SW 1271 (cell line): Measurements from ENCODE around the gene RFPL3.
"Not testable (repeated sequence)": the region's sequence is repeated elsewhere in the genome, so short reads cannot be mapped to it uniquely, and the experiment has no call there.

Source experiments
- DNase-seq, 2 experiments: peaks; one replicate each; lab custom pipeline; 2025; lab: John Stamatoyannopoulos, UW

The RFPL3 gene

DNA sequence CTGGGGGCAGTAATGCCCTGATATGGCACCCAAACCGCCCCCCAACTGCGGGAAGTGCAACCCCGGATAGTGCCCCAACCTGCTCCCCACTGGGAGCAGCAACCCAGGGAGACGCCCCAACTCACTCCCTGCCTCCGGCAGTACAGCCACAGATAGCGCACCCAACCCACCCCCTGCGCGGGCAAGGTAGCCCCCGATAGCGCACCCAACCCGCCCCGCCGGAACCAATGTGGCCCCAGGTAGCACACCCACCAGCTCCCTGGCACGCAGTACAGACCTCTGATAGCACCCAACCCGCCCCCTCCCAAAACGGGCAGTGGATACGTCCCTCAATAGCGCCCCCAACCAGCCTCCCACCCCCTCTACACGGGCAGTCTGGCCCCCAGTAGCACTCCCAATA, 3.8 kb upstream of the RFPL3 start:
- DNase-seq = no peak

GRCh38 chr22:32354360-32355351, 3.0 kb upstream of the RFPL3 start:
- DNase-seq = peak in 1 of 2 experiments; percentile 9

- DNase-seq = peak in 1 of 2 experiments; percentile 7
Measured at GRCh38 chr22:32355760-32356159, 1.9 kb upstream of the RFPL3 start.

DNA sequence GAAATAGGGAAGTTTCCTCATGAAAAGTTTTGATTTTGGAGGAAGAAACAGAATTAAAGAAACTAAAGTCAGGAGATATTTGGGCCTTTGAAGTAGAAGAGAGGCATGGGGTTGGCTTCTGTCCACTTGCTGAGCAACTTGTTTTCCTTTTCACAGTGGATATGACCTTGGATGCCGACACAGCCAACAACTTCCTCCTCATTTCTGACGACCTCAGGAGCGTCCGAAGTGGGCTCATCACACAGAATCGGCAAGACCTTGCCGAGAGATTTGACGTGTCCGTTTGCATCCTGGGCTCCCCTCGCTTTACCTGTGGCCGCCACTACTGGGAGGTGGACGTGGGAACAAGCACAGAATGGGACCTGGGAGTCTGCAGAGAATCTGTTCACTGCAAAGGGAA, 2.4 kb downstream of the RFPL3 start:
- not testable (repeated sequence) for DNase-seq

GRCh38 chr22:32361257-32361656, 3.6 kb downstream of the RFPL3 start:
- no peak for DNase-seq

DNA sequence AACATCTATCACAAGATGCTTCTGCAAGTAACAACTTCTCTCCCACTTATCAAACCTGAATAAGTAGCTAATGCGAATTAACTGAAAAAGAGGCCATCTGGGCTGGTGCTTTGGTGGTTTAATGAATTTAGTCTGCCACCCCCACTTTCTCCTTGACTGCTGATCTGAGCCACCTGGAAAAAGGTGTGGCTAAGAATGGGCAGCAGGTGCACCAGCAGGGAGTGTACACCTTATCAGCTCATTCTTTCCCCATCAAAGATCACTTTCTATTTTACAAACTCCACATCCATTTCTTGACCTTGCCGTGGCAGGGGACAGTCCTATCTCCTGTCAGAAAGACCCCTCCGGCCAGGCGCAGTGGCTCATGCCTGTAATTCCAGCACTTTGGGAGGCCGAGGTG, 6.5 kb downstream of the RFPL3 start:
- no peak for DNase-seq

- no peak for DNase-seq
Measured at GRCh38 chr22:32375678-32376450, 18.2 kb downstream of the RFPL3 start.

DNA sequence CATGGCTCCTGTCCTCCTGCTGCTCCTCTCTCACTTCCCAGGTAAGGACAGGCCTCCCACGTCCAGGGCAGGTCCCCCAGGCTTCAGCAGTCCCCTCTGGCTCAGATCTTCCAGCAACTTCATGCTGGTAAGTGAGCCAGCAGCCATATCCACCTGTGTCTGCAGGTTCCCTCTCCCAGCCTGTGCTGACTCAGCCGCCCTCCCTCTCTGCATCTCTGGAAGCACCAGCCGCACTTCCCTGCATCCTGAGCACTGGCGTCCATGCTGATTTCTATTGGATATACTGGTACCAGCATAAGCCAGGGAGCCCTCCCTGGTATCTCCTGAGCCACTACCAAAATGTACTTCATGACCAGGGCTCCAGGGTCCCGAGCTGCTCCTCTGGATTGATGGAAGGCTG, 19.0 kb downstream of the RFPL3 start:
- no peak for DNase-seq

DNA sequence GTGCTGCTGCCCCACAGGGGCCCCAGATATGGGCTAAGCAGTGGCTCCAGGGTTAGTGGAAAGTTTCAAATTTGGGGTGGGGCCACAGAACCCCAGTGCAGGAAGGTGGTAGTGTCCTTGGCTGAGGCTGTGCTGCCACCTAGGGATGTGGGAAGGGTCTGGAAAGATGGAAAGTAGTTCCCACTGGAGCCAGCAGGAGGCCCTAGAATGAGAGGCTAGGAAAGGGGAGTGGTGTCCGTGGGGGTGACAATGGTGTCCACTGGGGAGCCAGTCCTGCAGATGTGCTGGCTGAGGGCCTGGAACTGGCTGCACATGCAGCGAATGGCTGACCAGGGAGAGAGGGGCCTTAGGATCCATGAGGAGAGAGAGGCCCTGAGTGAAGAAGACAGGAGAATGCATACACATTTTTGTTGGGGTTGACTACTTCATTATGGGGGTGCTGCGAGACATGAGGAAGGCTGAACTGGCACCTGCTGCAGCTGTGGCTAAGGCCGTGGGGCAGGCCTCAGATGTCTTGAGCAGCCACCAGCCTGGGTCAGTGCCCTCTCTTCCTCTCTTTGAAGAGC, 21.1 kb downstream of the RFPL3 start:
- DNase-seq = peak in 1 of 2 experiments; percentile 28

- DNase-seq = no peak
Measured at GRCh38 chr22:32380991-32381390, 23.3 kb downstream of the RFPL3 start.

GRCh38 chr22:32385681-32386080, 28.0 kb downstream of the RFPL3 start:
- no peak for DNase-seq

DNA sequence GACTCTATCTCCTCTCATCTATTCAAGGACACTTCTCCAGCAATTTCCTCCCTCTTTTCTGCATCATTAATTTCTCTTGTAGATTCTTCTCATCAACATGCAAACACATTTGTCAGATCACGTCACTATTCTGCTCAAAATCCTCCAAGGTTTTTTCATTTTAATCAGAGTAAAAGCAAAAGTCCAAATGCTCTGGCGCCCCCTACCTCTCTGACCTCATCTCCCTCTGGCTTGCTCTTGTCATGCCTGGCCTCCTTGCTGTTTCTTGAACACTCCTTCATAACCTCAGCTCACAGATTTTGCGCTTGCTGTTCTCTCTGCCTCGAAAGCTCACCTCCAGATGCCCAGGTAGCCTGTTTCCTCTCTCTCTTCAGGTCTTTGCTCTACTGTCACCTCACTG, 32.0 kb downstream of the RFPL3 start:
- DNase-seq = peak in 1 of 2 experiments; percentile 12

DNA sequence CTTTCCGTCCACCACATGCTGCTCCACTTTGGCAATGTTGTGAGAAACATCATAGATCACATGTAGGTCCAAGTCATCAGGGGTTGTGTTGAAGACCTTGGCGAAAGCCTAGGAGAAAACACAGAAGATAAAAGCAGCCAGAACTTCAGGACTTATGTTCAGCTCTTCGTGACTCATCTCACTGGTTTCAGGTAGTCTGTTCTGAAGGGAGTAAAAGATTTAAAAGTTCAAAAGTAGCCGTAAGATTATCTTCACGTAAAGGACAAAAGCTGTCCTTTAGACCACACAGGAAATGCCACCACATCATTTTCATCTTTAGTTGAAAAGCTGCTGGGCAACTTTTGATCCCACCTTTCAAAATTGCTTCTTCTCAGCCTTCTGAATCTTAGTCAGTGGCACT, 37.4 kb downstream of the RFPL3 start:
- no peak for DNase-seq

- DNase-seq = no peak
Measured at GRCh38 chr22:32396255-32396654, 38.6 kb downstream of the RFPL3 start.

GRCh38 chr22:32396746-32397145, 39.1 kb downstream of the RFPL3 start:
- no peak for DNase-seq

GRCh38 chr22:32401486-32401885, 43.8 kb downstream of the RFPL3 start:
- no peak for DNase-seq

GRCh38 chr22:32404021-32404420, 46.4 kb downstream of the RFPL3 start:
- no peak for DNase-seq

DNA sequence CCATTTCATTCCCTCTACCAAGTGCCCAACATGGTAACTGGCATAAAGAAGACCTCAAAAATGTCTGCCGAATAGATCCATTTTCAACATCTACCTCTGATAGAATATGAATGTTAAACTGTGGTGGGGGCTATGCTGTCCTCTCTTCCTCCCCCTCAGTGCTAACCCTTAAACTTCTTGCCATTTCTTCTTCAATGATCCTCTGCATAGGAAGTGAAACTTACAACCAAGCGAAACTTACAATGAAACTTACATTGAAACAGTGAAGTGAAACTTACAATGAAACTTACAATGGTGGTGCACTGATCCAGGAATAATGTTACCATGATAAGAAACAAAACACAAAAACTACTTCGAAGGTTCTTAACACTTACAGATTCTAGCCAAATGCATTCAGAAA, 49.6 kb downstream of the RFPL3 start:
- no peak for DNase-seq

DNA sequence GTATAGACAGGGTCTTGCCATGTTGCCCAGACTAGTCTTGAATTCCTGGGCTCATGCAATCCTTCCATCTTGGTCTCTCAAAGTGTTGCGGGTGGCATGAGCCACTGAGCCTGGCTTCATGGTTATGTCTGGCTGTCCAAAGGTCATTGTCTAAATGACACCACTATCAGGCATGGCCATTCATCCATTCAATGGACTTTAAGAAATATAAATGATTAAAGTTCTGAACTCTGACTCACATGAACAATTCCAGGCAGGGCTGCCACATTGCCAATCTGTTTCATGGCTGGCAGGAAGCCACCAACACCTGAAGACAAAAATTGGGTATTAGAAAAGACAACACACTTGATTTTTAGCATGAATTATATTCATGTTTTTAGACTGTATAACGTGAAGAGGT, 50.3 kb downstream of the RFPL3 start:
- no peak for DNase-seq

GRCh38 chr22:32409977-32410376, 52.3 kb downstream of the RFPL3 start:
- no peak for DNase-seq

- DNase-seq = no peak
Measured at GRCh38 chr22:32410459-32410858, 52.8 kb downstream of the RFPL3 start.
